ENCODE measurements around the gene SSR4.

The SSR4 gene

GRCh38 chrX:153805436-153805835 is 11.0 kb downstream of the SSR4 start:
- Histone ChIP-seq H3K4me3 (ENCODE audit: low read depth, low read length) (no peak overlapping the region), H3K4me1 (ENCODE audit: control insufficient read depth, insufficient read depth, low read length) (no peaks in the 10 kb centered on the region), H3K27ac (ENCODE audit: extremely low read depth, low read depth, low read length) (no peak overlapping the region), H3K36me3 (ENCODE audit: control insufficient read depth in 2 of 2, insufficient read depth in 1 of 2, low read length in 2 of 2) (no peaks in the 10 kb centered on the region), H3K9me3 (ENCODE audit: control insufficient read depth, insufficient read depth, low read depth, low read length) (no peaks in the 10 kb centered on the region)
- TF ChIP-seq SP2 (tag by site-specific recombination; IDR thresholded peaks at IDR 0.05) (0 out of 2 replicates have a peak, but pooled peaks have one; percentile 8), ZNF660 (tag by site-specific recombination; IDR thresholded peaks at IDR 0.05) (no peak), KLF1 (tag by site-specific recombination; IDR thresholded peaks at IDR 0.05) (0 out of 2 replicates have a peak, but pooled peaks have one; percentile 15), ZBTB17 (tag by site-specific recombination; IDR thresholded peaks at IDR 0.05) (peak; percentile 72)
- POLR2A ChIA-PET: interaction anchor here (1.9 kb wide), 1 partner anchor 11 kb away, joined by 6 read pairs; the partner anchor contains the start of genes IDH3G and SSR4
- CTCF ChIA-PET: no interaction called here

- H3K36me3 ChIP-seq (ENCODE audit: control insufficient read depth in 2 of 2, insufficient read depth in 1 of 2, low read length in 2 of 2): no peaks in the 10 kb centered on the region
- H3K9me3 ChIP-seq (ENCODE audit: control insufficient read depth, insufficient read depth, low read depth, low read length): no peaks in the 10 kb centered on the region
- H3K4me3 ChIP-seq (ENCODE audit: low read depth, low read length): no peak overlapping the region
- no peak overlapping the region for H3K27ac ChIP-seq (ENCODE audit: extremely low read depth, low read depth, low read length)
- no peaks in the 10 kb centered on the region for H3K4me1 ChIP-seq (ENCODE audit: control insufficient read depth, insufficient read depth, low read length)
- ChIA-PET CTCF (interaction anchor here (1.2 kb wide), 1 partner anchor 140 kb away, joined by 3 read pairs; no protein-coding TSS in a partner anchor), POLR2A (interaction anchor here (0.5 to 0.7 kb wide), 2 partner anchors 21 to 28 kb away, joined by 3 read pairs; no protein-coding TSS in a partner anchor)
- 0 out of 2 replicates have a peak, but pooled peaks have one; percentile 1 for TF ChIP-seq PBX3 (CRISPR knock-in tag; IDR thresholded peaks at IDR 0.05)
- TF ChIP-seq ZNF514 (tag by site-specific recombination; IDR thresholded peaks at IDR 0.05): no peak
Measured at GRCh38 chrX:153806999-153807575, 12.6 kb downstream of the SSR4 start.

- Histone ChIP-seq H3K36me3 (ENCODE audit: control insufficient read depth in 2 of 2, insufficient read depth in 1 of 2, low read length in 2 of 2) (no peaks in the 10 kb centered on the region), H3K4me3 (ENCODE audit: low read depth, low read length) (no peak overlapping the region), H3K27ac (ENCODE audit: extremely low read depth, low read depth, low read length) (no peak overlapping the region), H3K9me3 (ENCODE audit: control insufficient read depth, insufficient read depth, low read depth, low read length) (no peaks in the 10 kb centered on the region), H3K4me1 (ENCODE audit: control insufficient read depth, insufficient read depth, low read length) (no peaks in the 10 kb centered on the region)
- TF ChIP-seq ZNF26 (tag by site-specific recombination; IDR thresholded peaks at IDR 0.05) (no peak), ZNF473 (tag by site-specific recombination; IDR thresholded peaks at IDR 0.05) (no peak), ZNF558 (tag by site-specific recombination; IDR thresholded peaks at IDR 0.05) (no peak), YY2 (tag by site-specific recombination; IDR thresholded peaks at IDR 0.05) (no peak), ZBTB7A (tag by site-specific recombination; IDR thresholded peaks at IDR 0.05; ENCODE audit: low read depth) (no peak), IKZF3 (tag by site-specific recombination; IDR thresholded peaks at IDR 0.05) (no peak), ZNF140 (tag by site-specific recombination; IDR thresholded peaks at IDR 0.05) (no peak), ZNF629 (tag by site-specific recombination; IDR thresholded peaks at IDR 0.05) (no peak), KLF1 (tag by site-specific recombination; IDR thresholded peaks at IDR 0.05) (no peak)
- POLR2A ChIA-PET: interaction anchor here (0.7 kb wide), 1 partner anchor 11 kb away, joined by 3 read pairs; no protein-coding TSS in a partner anchor
- CTCF ChIA-PET: interaction anchor here (1.2 kb wide), 1 partner anchor 139 kb away, joined by 3 read pairs; no protein-coding TSS in a partner anchor
Measured at GRCh38 chrX:153807976-153808375, 13.5 kb downstream of the SSR4 start.

- H3K9me3 ChIP-seq (ENCODE audit: control insufficient read depth, insufficient read depth, low read depth, low read length): no peaks in the 10 kb centered on the region
- ChIA-PET POLR2A (interaction anchor here (1.1 kb wide), 1 partner anchor 18 kb away, joined by 4 read pairs; the partner anchor contains the start of genes IDH3G and SSR4), CTCF (no interaction called here)
- H3K4me1 ChIP-seq (ENCODE audit: control insufficient read depth, insufficient read depth, low read length): no peaks in the 10 kb centered on the region
- no peak overlapping the region for H3K27ac ChIP-seq (ENCODE audit: extremely low read depth, low read depth, low read length)
- H3K4me3 ChIP-seq (ENCODE audit: low read depth, low read length): no peak overlapping the region
- no peaks in the 10 kb centered on the region for H3K36me3 ChIP-seq (ENCODE audit: control insufficient read depth in 2 of 2, insufficient read depth in 1 of 2, low read length in 2 of 2)
- TF ChIP-seq ZNF48 (tag by site-specific recombination; IDR thresholded peaks at IDR 0.05) (no peak), ZNF623 (tag by site-specific recombination; IDR thresholded peaks at IDR 0.05) (no peak), ZNF19 (tag by site-specific recombination; IDR thresholded peaks at IDR 0.05; ENCODE audit: low read depth) (no peak), ZNF155 (tag by site-specific recombination; IDR thresholded peaks at IDR 0.05) (no peak), ZSCAN23 (tag by site-specific recombination; IDR thresholded peaks at IDR 0.05) (no peak), ZNF645 (tag by site-specific recombination; IDR thresholded peaks at IDR 0.05) (no peak), ZBTB48 (tag by site-specific recombination; IDR thresholded peaks at IDR 0.05) (no peak), HIC1 (tag by site-specific recombination; IDR thresholded peaks at IDR 0.05) (no peak), ZNF132 (tag by site-specific recombination; IDR thresholded peaks at IDR 0.05; ENCODE audit: borderline replicate concordance) (no peak)
Measured at GRCh38 chrX:153812220-153812619, 17.8 kb downstream of the SSR4 start.
